Heart left ventricle (tissue), 16 donors: ENCODE results near the gene TMEM258. TPM values are rescaled to one million over a fixed set of nuclear protein-coding genes. Genes with fewer than 3 reads are reported as not detected.

Source experiments
- ATAC-seq, 4 donors: fragments of 200-7000 bp; cut with Tn5 transposase; one replicate each; pipeline ENCODE4 v1.9.1; 2020 to 2022; ENCODE audit warnings: moderate library complexity in 4 of 4, mild to moderate bottlenecking in 3 of 4, moderate number of reproducible peaks in 1 of 4
- DNase-seq, 5 donors: peaks; one replicate each; pipeline ENCODE4 v3.0.0-alpha.2; 2020
- H3K27ac ChIP-seq, 12 donors: fragments of 200-600 bp; sonication (generic) in 4 of 12; one replicate each; pipeline versions ENCODE4 v1.5.0 to v1.8.0; 2016 to 2022; ENCODE audit warnings: mild to moderate bottlenecking in 2 of 12
- H3K27me3 ChIP-seq, 9 donors: fragments of 200-600 bp; sonication (generic) in 2 of 9; one replicate each; pipeline versions ENCODE4 v1.5.1 to v1.8.0; 2016 to 2022; ENCODE audit warnings: mild to moderate bottlenecking in 3 of 9
- H3K36me3 ChIP-seq, 9 donors: fragments of 200-600 bp; sonication (generic) in 2 of 9; one replicate each; pipeline versions ENCODE4 v1.5.0 to v1.8.0; 2018 to 2022; ENCODE audit warnings: mild to moderate bottlenecking in 2 of 9
- H3K4me1 ChIP-seq, 12 donors: fragments of 200-600 bp; sonication (generic) in 4 of 12; one replicate each; pipeline versions ENCODE4 v1.5.0 to v1.8.0; 2016 to 2022; ENCODE audit warnings: mild to moderate bottlenecking in 3 of 12
- H3K4me3 ChIP-seq, 12 donors: fragments of 200-600 bp; sonication (generic) in 4 of 12; one replicate each; pipeline versions ENCODE4 v1.5.0 to v1.8.0; 2017 to 2022; ENCODE audit warnings: mild to moderate bottlenecking in 9 of 12, moderate library complexity in 4 of 12
- H3K9me3 ChIP-seq, 12 donors: fragments of 200-600 bp; sonication (generic) in 4 of 12; one replicate each; pipeline versions ENCODE4 v1.5.0 to v1.8.0; 2016 to 2022; ENCODE audit warnings: mild to moderate bottlenecking in 1 of 12
- POLR2A ChIP-seq, 2 donors: fragments of 450-650 bp; IDR thresholded peaks; one replicate each; pipeline ENCODE4 v1.6.1; 2017; ENCODE audit warnings: antibody characterized with exemption in 2 of 2, mild to moderate bottlenecking in 2 of 2, moderate library complexity in 2 of 2
- WGBS, 4 donors: extraction: QIAGEN DNeasy Blood & Tissue Kit in 2 of 4; methylation state at CpG; one replicate each; pipeline versions ENCODE4 v1.1.5 to v1.1.7; 2013 to 2018; 5-methylcytosine and 5-hydroxymethylcytosine counted together
- intact Hi-C, 10 donors: fragments of 100-400 bp; cut with DNase I; formaldehyde crosslinking; loops; one replicate each; pipeline versions ENCODE4 v1.11.1 to v1.14.2; 2022
- polyA plus RNA-seq, 2 donors: library from polyadenylated mRNA; stranded (reverse); fragments of 200-250 nt; gene quantifications; one replicate each; pipeline ENCODE4 v1.2.3, GENCODE V29; 2013
- total RNA-seq, 9 donors: library from RNA; depleted of rRNA in 2 of 9; stranded (reverse); fragments of >200 nt in 2 of 9; fragmentation: NEBNext Ultra II Directional in 3 of 9; extraction: Animal tissue kit (Norgen Biotek cat#: 25700) in 3 of 9; gene quantifications; one replicate each; pipeline versions ENCODE4 v1.1.0 to v1.2.4, GENCODE V29; 2016 to 2023
- TF ChIP-seq, protein P1 (sequence below), 12 donors: fragments of 200-600 bp; sonication (generic) in 4 of 12; IDR thresholded peaks; one replicate each; pipeline versions ENCODE4 v1.5.0 to v1.8.0; 2018 to 2022; ENCODE audit warnings: antibody characterized with exemption in 12 of 12, mild to moderate bottlenecking in 5 of 12
- donor health status: ischemic (EF 13 %, LVEDD 7.1; RV severe dilation, severe dysfunction).
- donor health status: healthy with polysubstance abuse.
- donor health status: DM: no; HTN: yes; CAD: no.
- donor health status: DM: no; HTN: no; CAD: no.
- donor health status: ischemic (EF 25% LVEDD 6.9; RV normal size, moderate dysfunction).
- donor health status: ischemic (EF 25% LVEDD 5.7; RV mildly dilated, moderate dysfunction).
- donor health status: healthy.
- donor health status: DM: yes; HTN: yes; CAD: no.
- donor health status: ischemic (EF 35%, LVEDD 5.7; RV mildly dilated, moderate dysfunction).
- donor health status: nonischemic (EF 11% LVEDD 7.7; RV severe dilation, severe dysfunction).
- donor health status: DM: yes; HTN: yes; CAD: no.
- donor health status: PGD.
- donor health status: ischemic (EF 29% LVEDD 5.4; RV normal size, mild dysfunction).
- donor health status: nonischemic (EF 23%, LVEDD 6.1; RV moderate dilation, normal function).

The TMEM258 gene
- total and polyA plus RNA-seq, 11 donors: 48.0 to 139 (median 109) TPM

DNA sequence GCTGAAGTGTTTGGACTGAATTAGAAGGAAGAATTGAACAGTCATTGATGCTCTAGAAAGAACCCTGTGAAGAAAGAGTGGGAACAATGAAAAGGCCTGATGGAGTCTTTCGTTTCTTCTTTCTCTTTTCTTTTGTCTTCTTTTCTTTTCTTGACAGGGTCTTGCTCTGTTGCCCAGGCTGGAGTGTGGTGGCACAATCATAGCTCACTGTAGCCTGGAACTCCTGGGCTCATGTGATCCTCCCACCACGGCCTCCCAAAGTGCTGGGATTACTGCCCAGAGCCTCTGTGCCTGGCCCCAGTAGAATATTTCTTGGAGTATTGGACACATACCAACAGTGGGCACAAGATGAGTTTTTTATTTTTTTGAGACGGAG, 1.4 kb upstream of the TMEM258 start:
- WGBS, 4 donors: 66 to 75% (median 67%) methylated on average over 3 of the region's 3 CpGs
- intact Hi-C loops: loop anchor here in 3 of 10 donors (2.0 to 10.0 kb wide), 3 partner anchors 97 to 581 kb away; partner anchors contain the start of gene FADS3 (in 1 of the 3)
- Histone ChIP-seq H3K4me3 (peak overlapping the region in 2 of 12 donors; percentile 67 to 83), H3K4me1 (peaks cover 6 to 30% (median 22%) of the 10 kb centered on the region in 12 donors), H3K27ac (no peak overlapping the region), H3K9me3 (no peaks in the 10 kb centered on the region), H3K36me3 (peaks cover 0 to 33% (median 20%) of the 10 kb centered on the region in 9 donors), H3K27me3 (no peaks in the 10 kb centered on the region)
- no peak for ATAC-seq
- TF ChIP-seq POLR2A (IDR thresholded peaks at IDR 0.05): no peak
- TF ChIP-seq, protein P1, sequence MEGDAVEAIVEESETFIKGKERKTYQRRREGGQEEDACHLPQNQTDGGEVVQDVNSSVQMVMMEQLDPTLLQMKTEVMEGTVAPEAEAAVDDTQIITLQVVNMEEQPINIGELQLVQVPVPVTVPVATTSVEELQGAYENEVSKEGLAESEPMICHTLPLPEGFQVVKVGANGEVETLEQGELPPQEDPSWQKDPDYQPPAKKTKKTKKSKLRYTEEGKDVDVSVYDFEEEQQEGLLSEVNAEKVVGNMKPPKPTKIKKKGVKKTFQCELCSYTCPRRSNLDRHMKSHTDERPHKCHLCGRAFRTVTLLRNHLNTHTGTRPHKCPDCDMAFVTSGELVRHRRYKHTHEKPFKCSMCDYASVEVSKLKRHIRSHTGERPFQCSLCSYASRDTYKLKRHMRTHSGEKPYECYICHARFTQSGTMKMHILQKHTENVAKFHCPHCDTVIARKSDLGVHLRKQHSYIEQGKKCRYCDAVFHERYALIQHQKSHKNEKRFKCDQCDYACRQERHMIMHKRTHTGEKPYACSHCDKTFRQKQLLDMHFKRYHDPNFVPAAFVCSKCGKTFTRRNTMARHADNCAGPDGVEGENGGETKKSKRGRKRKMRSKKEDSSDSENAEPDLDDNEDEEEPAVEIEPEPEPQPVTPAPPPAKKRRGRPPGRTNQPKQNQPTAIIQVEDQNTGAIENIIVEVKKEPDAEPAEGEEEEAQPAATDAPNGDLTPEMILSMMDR (IDR thresholded peaks at IDR 0.05): no peak
- peak in 1 of 5 donors; percentile 10 for DNase-seq

DNA sequence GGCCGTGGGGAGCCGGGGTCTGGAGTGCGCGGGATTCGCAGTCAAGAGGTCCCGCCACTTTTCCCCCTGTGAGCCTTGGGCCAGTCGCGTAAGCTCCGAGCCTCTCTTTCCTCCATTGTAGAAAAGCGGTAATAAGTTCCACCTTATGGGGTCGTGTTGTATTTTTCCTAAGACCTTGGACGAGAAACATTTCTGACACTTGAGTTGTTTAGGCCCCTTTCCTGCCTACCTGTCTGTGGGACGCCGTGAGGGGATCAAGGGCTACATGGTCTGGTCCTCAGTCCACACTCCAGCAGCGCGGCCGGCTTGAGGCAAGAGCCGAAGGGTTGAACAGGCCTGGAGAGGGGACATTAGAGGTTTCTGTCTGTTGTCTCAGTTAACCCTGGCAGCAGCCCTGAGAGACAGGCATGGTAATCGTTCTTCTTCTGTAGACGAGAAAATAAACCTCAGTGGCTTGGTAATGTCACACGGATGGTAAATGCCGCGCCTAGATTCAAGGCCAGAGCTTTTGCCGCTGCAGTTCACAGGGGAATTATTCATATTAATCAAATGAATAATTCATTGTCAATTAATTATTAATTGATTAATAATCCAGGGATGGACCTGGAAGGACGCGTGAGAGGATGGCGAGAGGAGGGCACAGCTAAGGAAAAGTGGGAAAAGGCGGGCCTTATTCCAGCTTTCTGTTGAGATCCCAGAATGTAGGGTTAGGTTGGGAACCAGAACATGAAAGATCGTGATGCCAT, 857 bp upstream of the TMEM258 start:
- Histone ChIP-seq H3K27me3 (no peaks in the 10 kb centered on the region), H3K4me3 (peak overlapping the region; percentile 62 to 92 (median 72)), H3K36me3 (peaks cover 0 to 38% (median 26%) of the 10 kb centered on the region in 9 donors), H3K4me1 (peaks cover 6 to 30% (median 22%) of the 10 kb centered on the region in 12 donors), H3K9me3 (no peaks in the 10 kb centered on the region), H3K27ac (peak overlapping the region in 11 of 12 donors; percentile 90 to 99 (median 97))
- peak in 1 of 4 donors; percentile 1 for ATAC-seq
- DNase-seq: peak in 1 of 5 donors; percentile 54
- TF ChIP-seq, protein P1 (IDR thresholded peaks at IDR 0.05): no peak
- TF ChIP-seq POLR2A (IDR thresholded peaks at IDR 0.05): no peak
- 5 to 6% (median 5%) methylated on average over 27 to 29 of the region's 29 CpGs for WGBS, 4 donors
- intact Hi-C loops: loop anchor here in 3 of 10 donors (2.0 to 10.0 kb wide), 3 partner anchors 98 to 582 kb away; partner anchors contain the start of gene FADS3 (in 1 of the 3)

- H3K27ac ChIP-seq: peak overlapping the region; percentile 89 to 99 (median 96)
- DNase-seq (peak; percentile 58 to 86 (median 75)), ATAC-seq (peak; percentile 35 to 82 (median 58))
- H3K4me1 ChIP-seq: peaks cover 6 to 24% (median 17%) of the 10 kb centered on the region in 12 donors
- TF ChIP-seq, protein P1 (IDR thresholded peaks at IDR 0.05): peak in 3 of 12 donors; percentile 21 to 34 (median 26)
- TF ChIP-seq POLR2A (IDR thresholded peaks at IDR 0.05): no peak
- H3K4me3 ChIP-seq: peak overlapping the region; percentile 62 to 92 (median 72)
- peaks cover 0 to 53% (median 40%) of the 10 kb centered on the region in 9 donors for H3K36me3 ChIP-seq
- intact Hi-C loops: loop anchor here in 3 of 10 donors (2.0 to 10.0 kb wide), 3 partner anchors 99 to 583 kb away; partner anchors contain the start of gene FADS3 (in 1 of the 3)
- 5 to 7% (median 6%) methylated on average over 14 of the region's 14 CpGs for WGBS, 4 donors
- no peaks in the 10 kb centered on the region for H3K27me3 ChIP-seq
- no peaks in the 10 kb centered on the region for H3K9me3 ChIP-seq
Measured at GRCh38 chr11:61791737-61792309, 576 bp downstream of the TMEM258 start.
